ENCODE results near the gene APOL5. TPM values are rescaled to one million over a fixed set of nuclear protein-coding genes. Genes with fewer than 3 reads are reported as not detected.
A peak's percentile ranks its signal among the peaks of the same experiment; 100 is the strongest.

The APOL5 gene
- total RNA-seq, 1 experiment from 2014 or later, result not detected

DNA sequence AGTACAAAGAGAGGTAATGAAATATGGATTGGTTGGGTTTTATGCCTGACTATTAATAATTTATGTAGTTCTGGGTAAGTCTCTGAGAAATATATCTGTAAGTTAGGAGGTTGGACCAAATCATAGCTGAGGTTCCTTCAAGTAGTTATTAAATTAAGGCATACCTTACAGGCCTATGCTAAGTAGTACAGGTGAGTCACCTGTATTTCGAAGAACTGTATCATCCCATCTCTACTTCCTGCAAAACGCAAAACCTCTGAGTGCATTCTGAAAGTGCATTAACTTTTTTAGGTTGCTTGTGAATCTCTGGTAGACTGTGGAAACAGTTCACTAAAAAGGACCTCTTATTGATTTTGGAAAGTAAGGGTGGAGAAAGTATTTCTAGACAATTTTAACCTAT, 37.1 kb downstream of the APOL5 start:
- intact Hi-C loops (cut with micrococcal nuclease), result loop anchor here (5.0 kb wide), 1 partner anchor 368 kb away; no protein-coding TSS in a partner anchor
- ChIA-PET CTCF (interaction anchor here (1.4 to 1.8 kb wide), 2 partner anchors 127 to 370 kb away, joined by 3 to 10 read pairs; no protein-coding TSS in a partner anchor), POLR2A (interaction anchor here (0.7 to 1.1 kb wide), 3 partner anchors 13 to 163 kb away, joined by 3 read pairs; no protein-coding TSS in a partner anchor)
- no TSS peak for BruUV-seq (replicated peaks)
- H3K36me3 Mint-ChIP-seq (ENCODE audit: insufficient read depth, unreplicated experiment), result peaks cover 79% of the 10 kb centered on the region
- no peak for DNase-seq (ENCODE audit: unreplicated experiment)
- no peak overlapping the region for H3K4me3 Mint-ChIP-seq (ENCODE audit: unreplicated experiment)
- no peaks in the 10 kb centered on the region for H3K4me1 Mint-ChIP-seq (ENCODE audit: insufficient read depth, unreplicated experiment)
- H3K27me3 Mint-ChIP-seq (ENCODE audit: insufficient read depth, unreplicated experiment), result no peaks in the 10 kb centered on the region
- H3K9me3 Mint-ChIP-seq (ENCODE audit: unreplicated experiment), result no peaks in the 10 kb centered on the region
- H3K27ac Mint-ChIP-seq (ENCODE audit: low read depth, unreplicated experiment), result no peak overlapping the region
- TF ChIP-seq, protein P1, sequence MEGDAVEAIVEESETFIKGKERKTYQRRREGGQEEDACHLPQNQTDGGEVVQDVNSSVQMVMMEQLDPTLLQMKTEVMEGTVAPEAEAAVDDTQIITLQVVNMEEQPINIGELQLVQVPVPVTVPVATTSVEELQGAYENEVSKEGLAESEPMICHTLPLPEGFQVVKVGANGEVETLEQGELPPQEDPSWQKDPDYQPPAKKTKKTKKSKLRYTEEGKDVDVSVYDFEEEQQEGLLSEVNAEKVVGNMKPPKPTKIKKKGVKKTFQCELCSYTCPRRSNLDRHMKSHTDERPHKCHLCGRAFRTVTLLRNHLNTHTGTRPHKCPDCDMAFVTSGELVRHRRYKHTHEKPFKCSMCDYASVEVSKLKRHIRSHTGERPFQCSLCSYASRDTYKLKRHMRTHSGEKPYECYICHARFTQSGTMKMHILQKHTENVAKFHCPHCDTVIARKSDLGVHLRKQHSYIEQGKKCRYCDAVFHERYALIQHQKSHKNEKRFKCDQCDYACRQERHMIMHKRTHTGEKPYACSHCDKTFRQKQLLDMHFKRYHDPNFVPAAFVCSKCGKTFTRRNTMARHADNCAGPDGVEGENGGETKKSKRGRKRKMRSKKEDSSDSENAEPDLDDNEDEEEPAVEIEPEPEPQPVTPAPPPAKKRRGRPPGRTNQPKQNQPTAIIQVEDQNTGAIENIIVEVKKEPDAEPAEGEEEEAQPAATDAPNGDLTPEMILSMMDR (IDR thresholded peaks at IDR 0.05; ENCODE audit: unreplicated experiment), result no peak

DNA sequence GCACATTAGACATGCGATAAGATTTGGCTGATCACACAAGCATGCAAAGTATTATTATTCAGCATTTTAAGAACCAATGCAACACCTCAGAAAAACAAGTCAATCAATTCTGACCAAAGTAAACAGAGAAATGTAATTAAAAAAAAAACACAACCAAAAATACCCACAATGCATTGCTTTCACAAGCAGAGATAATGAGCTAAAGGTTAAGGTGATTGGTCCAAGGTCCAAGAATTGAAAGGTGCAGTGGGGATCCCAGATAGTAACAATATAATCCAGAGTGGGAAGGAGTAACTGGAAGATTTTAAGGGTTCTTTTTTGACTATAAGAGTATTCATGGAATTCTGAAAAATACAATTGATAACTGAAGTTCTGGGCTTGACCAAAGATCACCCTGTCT, 39.0 kb downstream of the APOL5 start:
- H3K27ac Mint-ChIP-seq (ENCODE audit: low read depth, unreplicated experiment), result no peak overlapping the region
- ChIA-PET POLR2A (interaction anchor here (1.3 kb wide), 2 partner anchors 28 to 108 kb away, joined by 3 to 4 read pairs; partner anchors contain the start of gene APOL6), CTCF (interaction anchor here (0.7 to 1.2 kb wide), 3 partner anchors 13 to 326 kb away, joined by 3 read pairs; no protein-coding TSS in a partner anchor)
- no peaks in the 10 kb centered on the region for H3K4me1 Mint-ChIP-seq (ENCODE audit: insufficient read depth, unreplicated experiment)
- TF ChIP-seq, protein P1 (IDR thresholded peaks at IDR 0.05; ENCODE audit: unreplicated experiment), result no peak
- H3K36me3 Mint-ChIP-seq (ENCODE audit: insufficient read depth, unreplicated experiment), result peaks cover 97% of the 10 kb centered on the region
- no peak overlapping the region for H3K4me3 Mint-ChIP-seq (ENCODE audit: unreplicated experiment)
- H3K27me3 Mint-ChIP-seq (ENCODE audit: insufficient read depth, unreplicated experiment), result no peaks in the 10 kb centered on the region
- intact Hi-C loops (cut with micrococcal nuclease), result loop anchor here (5.0 kb wide), 1 partner anchor 366 kb away; no protein-coding TSS in a partner anchor
- no peak for DNase-seq (ENCODE audit: unreplicated experiment)
- H3K9me3 Mint-ChIP-seq (ENCODE audit: unreplicated experiment), result no peaks in the 10 kb centered on the region
- BruUV-seq (replicated peaks), result no TSS peak

DNA sequence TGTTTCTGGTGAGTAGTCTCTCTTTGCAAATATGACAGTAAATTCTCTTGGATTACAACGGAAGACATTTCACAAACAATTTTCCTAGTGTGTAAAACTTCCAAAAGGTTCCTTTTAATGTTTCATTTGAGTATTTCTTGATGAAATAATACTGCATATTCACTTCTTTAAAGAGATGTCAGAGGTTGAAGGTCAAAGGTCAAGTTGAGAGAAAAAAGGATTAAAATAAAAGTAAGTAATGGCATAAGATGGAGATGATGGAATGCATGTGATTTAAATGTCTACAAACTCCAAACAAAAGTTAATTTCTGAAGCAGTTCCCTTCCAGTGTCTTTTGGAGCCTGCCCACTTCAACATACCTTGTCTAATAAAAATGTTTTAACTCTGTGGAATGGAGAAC, 40.7 kb downstream of the APOL5 start:
- TF ChIP-seq, protein P1 (IDR thresholded peaks at IDR 0.05; ENCODE audit: unreplicated experiment), result no peak
- no peak for DNase-seq (ENCODE audit: unreplicated experiment)
- H3K27me3 Mint-ChIP-seq (ENCODE audit: insufficient read depth, unreplicated experiment), result no peaks in the 10 kb centered on the region
- H3K4me1 Mint-ChIP-seq (ENCODE audit: insufficient read depth, unreplicated experiment), result no peaks in the 10 kb centered on the region
- intact Hi-C loops (cut with micrococcal nuclease), result loop anchor here (5.0 kb wide), 1 partner anchor 364 kb away; no protein-coding TSS in a partner anchor
- ChIA-PET CTCF (no interaction called here), POLR2A (no interaction called here)
- H3K36me3 Mint-ChIP-seq (ENCODE audit: insufficient read depth, unreplicated experiment), result peaks cover 90% of the 10 kb centered on the region
- BruUV-seq (replicated peaks), result no TSS peak
- no peaks in the 10 kb centered on the region for H3K9me3 Mint-ChIP-seq (ENCODE audit: unreplicated experiment)
- no peak overlapping the region for H3K27ac Mint-ChIP-seq (ENCODE audit: low read depth, unreplicated experiment)
- H3K4me3 Mint-ChIP-seq (ENCODE audit: unreplicated experiment), result no peak overlapping the region

DNA sequence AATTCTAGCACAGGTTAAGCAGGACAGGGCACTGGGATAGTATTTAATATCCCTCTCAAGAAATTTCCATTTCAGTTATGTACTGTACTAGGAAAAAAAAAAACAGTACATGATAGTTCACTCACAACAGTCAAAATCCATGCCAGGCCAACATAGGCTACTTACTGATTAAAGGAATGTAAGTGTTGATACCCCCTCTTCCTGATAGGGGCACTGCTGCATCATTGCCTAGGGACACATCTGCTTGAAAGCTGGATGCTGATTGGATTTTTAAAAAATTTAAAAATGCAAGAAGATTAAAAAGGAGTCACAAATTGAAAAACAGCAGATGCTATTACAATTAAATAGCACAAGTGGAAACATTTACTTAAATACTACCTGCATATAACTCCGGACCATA, 43.4 kb downstream of the APOL5 start:
- Mint-ChIP-seq H3K4me1 (ENCODE audit: insufficient read depth, unreplicated experiment) (no peaks in the 10 kb centered on the region), H3K9me3 (ENCODE audit: unreplicated experiment) (no peaks in the 10 kb centered on the region), H3K27ac (ENCODE audit: low read depth, unreplicated experiment) (peak overlapping the region; percentile 23), H3K36me3 (ENCODE audit: insufficient read depth, unreplicated experiment) (peaks cover 79% of the 10 kb centered on the region), H3K27me3 (ENCODE audit: insufficient read depth, unreplicated experiment) (no peaks in the 10 kb centered on the region), H3K4me3 (ENCODE audit: unreplicated experiment) (no peak overlapping the region)
- no TSS peak for BruUV-seq (replicated peaks)
- TF ChIP-seq, protein P1 (IDR thresholded peaks at IDR 0.05; ENCODE audit: unreplicated experiment), result peak; percentile 34
- POLR2A ChIA-PET, result interaction anchor here (0.6 to 0.8 kb wide), 3 partner anchors 75 to 502 kb away, joined by 3 to 5 read pairs (median 3); no protein-coding TSS in a partner anchor
- DNase-seq (ENCODE audit: unreplicated experiment), result peak; percentile 36
- CTCF ChIA-PET, result interaction anchor here (0.5 to 0.9 kb wide), 4 partner anchors 25 to 436 kb away, joined by 3 to 5 read pairs (median 3); no protein-coding TSS in a partner anchor
- intact Hi-C loops (cut with micrococcal nuclease), result loop anchor here (1.0 to 5.0 kb wide), 3 partner anchors 76 to 161 kb away; no protein-coding TSS in a partner anchor
